ENCODE results near the gene GALNT14. TPM values are rescaled to one million over a fixed set of nuclear protein-coding genes. Genes with fewer than 3 reads are reported as not detected.

GALNT14 gene
- total RNA-seq, 1 donor from 2014 or later: 0.33 TPM

DNA sequence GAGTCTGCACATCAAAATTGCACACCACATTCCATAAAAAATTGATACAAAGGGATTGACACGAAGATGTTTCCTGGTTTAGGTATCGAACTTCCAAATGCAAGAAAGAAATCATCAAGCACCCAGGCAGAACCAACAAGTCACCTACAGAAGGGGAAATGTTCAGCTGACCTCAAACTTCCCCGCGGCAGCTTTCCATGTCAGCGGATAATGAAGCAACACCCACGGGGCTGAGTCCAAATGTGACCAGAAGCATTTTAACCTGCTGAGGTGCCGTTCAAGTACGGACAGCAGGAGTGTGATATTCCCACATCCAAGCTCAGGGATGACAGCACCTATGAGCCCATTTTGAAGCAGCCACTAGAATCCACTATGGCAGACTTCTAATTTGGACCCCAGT, 124.9 kb downstream of the GALNT14 start:
- intact Hi-C loops (cut with micrococcal nuclease): no loop called here
- no peaks in the 10 kb centered on the region for H3K4me1 Mint-ChIP-seq
- H3K27ac Mint-ChIP-seq: no peak overlapping the region
- H3K9me3 Mint-ChIP-seq: no peaks in the 10 kb centered on the region
- H3K36me3 Mint-ChIP-seq (ENCODE audit: low read depth): no peaks in the 10 kb centered on the region
- no peak overlapping the region for H3K4me3 Mint-ChIP-seq
- no peak for DNase-seq
- H3K27me3 Mint-ChIP-seq: peaks cover 3% of the 10 kb centered on the region

DNA sequence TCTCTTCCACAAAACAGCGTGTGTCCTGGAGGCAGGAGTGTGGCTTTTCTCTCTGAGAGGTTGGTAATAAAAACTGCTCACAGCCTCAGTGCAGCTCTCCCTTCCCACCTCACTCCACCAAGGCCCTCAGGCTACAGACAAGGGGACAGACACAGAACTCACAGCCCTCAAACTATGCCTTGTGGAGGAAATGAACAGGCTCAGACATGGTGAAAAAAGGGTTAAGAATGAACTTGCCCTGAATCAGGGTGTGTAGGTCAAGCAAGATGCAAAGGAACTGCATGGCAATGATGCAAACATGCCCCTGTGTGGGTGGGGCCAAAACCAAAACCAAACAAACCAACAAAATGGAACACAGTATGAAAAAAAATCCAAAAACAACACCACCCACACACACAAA, 125.8 kb downstream of the GALNT14 start:
- no peaks in the 10 kb centered on the region for H3K4me1 Mint-ChIP-seq
- no peak for DNase-seq
- H3K27me3 Mint-ChIP-seq: peaks cover 3% of the 10 kb centered on the region
- no peak overlapping the region for H3K4me3 Mint-ChIP-seq
- intact Hi-C loops (cut with micrococcal nuclease): no loop called here
- H3K36me3 Mint-ChIP-seq (ENCODE audit: low read depth): no peaks in the 10 kb centered on the region
- no peaks in the 10 kb centered on the region for H3K9me3 Mint-ChIP-seq
- H3K27ac Mint-ChIP-seq: no peak overlapping the region

DNA sequence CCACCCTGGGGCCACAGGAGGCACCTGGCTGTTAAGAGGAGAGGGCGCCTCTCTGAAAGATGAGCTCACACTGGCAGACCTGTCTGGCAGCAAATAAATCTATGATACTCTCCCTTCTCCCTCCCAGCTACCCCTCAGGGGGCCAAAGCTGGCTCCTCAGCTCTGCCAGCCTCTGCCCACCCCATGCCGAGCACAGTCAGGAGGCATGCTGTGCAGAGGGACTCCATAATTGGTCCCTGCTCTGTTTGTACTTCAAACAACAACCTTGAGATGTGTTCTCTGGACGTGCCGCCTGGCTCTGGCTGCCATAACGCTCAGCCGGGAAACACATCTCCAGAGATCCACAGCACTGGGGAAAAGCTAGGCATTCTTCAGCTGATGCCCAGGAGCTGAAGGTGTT, 126.7 kb downstream of the GALNT14 start:
- H3K4me1 Mint-ChIP-seq: no peaks in the 10 kb centered on the region
- H3K36me3 Mint-ChIP-seq (ENCODE audit: low read depth): no peaks in the 10 kb centered on the region
- no peak for DNase-seq
- H3K9me3 Mint-ChIP-seq: no peaks in the 10 kb centered on the region
- H3K27me3 Mint-ChIP-seq: peaks cover 3% of the 10 kb centered on the region
- intact Hi-C loops (cut with micrococcal nuclease): no loop called here
- no peak overlapping the region for H3K4me3 Mint-ChIP-seq
- H3K27ac Mint-ChIP-seq: no peak overlapping the region

DNA sequence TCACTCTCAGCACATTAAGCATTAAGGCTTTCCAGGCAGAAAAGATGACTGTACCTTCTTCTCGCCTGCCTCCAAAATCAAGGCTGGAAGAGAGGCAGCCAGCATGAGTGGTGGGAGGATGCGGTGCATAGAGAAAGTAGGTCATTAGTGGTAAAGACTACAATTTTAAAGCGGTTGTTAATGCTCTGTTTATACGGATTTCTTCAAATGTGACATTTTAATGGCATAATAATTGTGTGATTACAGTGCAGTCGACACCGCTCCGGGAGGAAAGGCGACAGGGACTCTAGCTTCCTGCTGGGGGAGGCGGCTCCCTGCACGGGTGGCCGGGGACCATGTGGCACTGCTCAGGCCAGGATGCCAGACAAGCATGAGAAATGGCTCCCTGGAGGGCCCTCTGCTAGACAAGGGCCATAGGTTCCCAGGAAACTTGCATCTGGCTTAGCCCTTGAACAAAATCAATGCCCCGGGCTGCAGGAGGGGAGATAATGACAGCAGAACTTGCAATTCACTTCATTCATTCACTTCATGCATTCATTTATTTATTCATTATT, 129.6 kb downstream of the GALNT14 start:
- H3K9me3 Mint-ChIP-seq: no peaks in the 10 kb centered on the region
- no peak overlapping the region for H3K4me3 Mint-ChIP-seq
- H3K27me3 Mint-ChIP-seq: peaks cover 7% of the 10 kb centered on the region
- no peak overlapping the region for H3K27ac Mint-ChIP-seq
- H3K4me1 Mint-ChIP-seq: no peaks in the 10 kb centered on the region
- intact Hi-C loops (cut with micrococcal nuclease): no loop called here
- H3K36me3 Mint-ChIP-seq (ENCODE audit: low read depth): no peaks in the 10 kb centered on the region
- DNase-seq: no peak

DNA sequence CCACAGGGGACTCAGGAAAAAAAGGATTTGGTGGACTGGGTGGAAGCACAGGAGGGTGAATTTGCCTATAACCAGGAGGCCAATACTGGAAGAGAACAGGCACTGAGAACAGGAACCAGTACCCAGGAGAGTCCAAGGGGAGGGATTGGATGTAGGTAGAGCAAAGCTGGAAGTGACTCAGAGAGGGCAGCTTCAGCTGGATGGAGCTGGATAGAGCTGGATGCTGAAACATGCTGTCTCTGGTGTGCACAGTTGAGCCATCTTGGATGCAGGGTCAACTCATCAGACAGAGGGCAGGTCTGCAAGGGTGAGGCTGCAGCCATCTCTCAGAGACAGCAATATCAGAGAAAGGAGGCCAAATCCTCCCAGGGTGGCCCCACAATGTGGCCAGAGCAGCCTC, 134.0 kb downstream of the GALNT14 start:
- H3K4me1 Mint-ChIP-seq: no peaks in the 10 kb centered on the region
- peaks cover 3% of the 10 kb centered on the region for H3K27me3 Mint-ChIP-seq
- no peak overlapping the region for H3K4me3 Mint-ChIP-seq
- no peak overlapping the region for H3K27ac Mint-ChIP-seq
- intact Hi-C loops (cut with micrococcal nuclease): no loop called here
- no peaks in the 10 kb centered on the region for H3K9me3 Mint-ChIP-seq
- H3K36me3 Mint-ChIP-seq (ENCODE audit: low read depth): no peaks in the 10 kb centered on the region
- no peak for DNase-seq

DNA sequence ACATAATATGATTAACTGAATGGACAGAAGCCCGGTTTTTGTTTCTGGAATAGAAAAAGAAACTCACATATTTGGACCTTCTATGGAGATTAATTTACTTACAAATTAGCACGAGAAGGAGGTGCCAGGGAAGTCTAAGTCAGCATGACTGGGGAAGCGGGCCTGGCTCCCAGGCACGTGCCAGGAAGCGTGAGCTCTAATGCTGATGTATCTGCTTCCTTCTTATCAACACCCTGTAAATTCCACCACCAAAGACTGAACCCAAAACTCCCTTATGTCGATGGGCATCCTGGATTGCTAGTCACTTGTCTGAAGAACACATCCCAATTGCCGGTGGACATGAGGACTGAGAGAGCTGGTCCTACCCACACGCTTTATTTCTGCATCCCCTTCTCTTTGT, 134.5 kb downstream of the GALNT14 start:
- DNase-seq: no peak
- no peaks in the 10 kb centered on the region for H3K36me3 Mint-ChIP-seq (ENCODE audit: low read depth)
- H3K4me3 Mint-ChIP-seq: no peak overlapping the region
- no peaks in the 10 kb centered on the region for H3K9me3 Mint-ChIP-seq
- no peaks in the 10 kb centered on the region for H3K4me1 Mint-ChIP-seq
- peaks cover 3% of the 10 kb centered on the region for H3K27me3 Mint-ChIP-seq
- no peak overlapping the region for H3K27ac Mint-ChIP-seq
- intact Hi-C loops (cut with micrococcal nuclease): no loop called here

DNA sequence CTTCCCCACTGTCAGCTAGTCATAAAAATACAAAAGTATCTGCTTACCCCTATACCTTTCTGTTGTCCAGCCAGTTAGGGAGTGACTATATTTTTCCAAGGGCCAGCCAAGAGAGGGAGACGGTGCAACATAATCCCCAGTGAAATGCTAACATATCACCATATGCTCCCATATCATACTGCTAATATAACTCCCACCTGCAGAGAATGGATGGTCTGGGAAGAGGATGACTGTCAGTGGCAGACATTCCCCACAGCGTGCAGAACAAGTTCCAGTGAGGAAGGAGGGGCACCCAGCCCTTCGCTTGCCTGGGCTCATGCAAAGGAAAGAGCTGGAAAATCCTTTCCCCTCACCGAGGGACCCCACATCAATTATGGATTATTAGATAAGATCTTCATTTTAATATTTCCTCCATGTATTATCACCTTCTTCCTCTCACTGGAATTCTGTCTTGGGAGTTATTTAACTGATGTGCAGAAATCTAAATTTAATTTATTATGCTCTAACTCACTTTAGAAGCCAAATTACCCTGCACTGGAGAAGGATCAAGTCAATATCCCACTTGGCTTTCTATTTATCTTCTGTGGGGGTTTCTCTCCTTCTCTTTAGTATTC, 135.6 kb downstream of the GALNT14 start:
- Mint-ChIP-seq H3K4me1 (no peaks in the 10 kb centered on the region), H3K27me3 (peaks cover 3% of the 10 kb centered on the region), H3K27ac (no peak overlapping the region), H3K9me3 (no peaks in the 10 kb centered on the region), H3K4me3 (no peak overlapping the region), H3K36me3 (ENCODE audit: low read depth) (no peaks in the 10 kb centered on the region)
- intact Hi-C loops (cut with micrococcal nuclease): no loop called here
- DNase-seq: no peak

DNA sequence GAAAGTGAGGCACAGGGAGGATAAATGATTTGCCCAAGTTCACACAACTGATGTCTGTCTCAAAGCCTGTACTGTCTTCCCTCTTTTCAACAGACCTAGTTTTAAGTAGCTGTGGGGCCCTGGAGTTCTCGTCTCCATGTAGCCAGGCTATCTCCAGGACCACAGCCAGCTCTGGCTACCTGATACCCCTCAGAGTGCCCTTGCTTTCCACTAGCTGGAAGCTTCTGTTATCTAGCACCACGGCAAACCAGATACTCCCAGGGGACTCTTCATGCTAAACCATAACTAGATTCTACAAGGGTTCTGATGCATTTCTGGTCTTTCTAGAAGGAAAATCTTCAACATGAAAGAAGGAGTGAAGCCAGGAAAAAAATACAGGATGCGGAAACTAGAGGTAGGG, 137.3 kb downstream of the GALNT14 start:
- Mint-ChIP-seq H3K36me3 (ENCODE audit: low read depth) (no peaks in the 10 kb centered on the region), H3K27ac (no peak overlapping the region), H3K9me3 (no peaks in the 10 kb centered on the region), H3K27me3 (peaks cover 3% of the 10 kb centered on the region), H3K4me3 (no peak overlapping the region), H3K4me1 (no peaks in the 10 kb centered on the region)
- intact Hi-C loops (cut with micrococcal nuclease): no loop called here
- no peak for DNase-seq

DNA sequence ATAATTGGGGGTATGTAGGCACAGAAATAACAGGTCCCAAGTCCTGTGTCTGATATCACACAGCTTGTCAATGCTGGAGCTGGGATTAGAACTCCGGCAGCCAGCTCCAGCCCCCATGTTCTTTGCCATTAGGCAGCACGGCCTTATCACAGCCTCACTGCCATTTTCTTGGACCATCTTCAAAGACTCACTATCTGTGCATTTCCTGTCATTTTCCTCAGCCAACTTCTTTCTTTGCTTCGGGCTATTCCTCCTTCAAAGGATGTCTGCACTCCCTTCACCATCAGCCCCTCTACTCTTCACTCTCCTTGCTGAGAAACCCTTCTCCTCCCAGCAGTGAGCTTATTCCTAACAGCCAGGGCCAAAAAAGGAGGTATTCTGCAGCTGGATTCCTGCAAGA, 139.6 kb downstream of the GALNT14 start:
- no peaks in the 10 kb centered on the region for H3K9me3 Mint-ChIP-seq
- H3K4me1 Mint-ChIP-seq: no peaks in the 10 kb centered on the region
- no peak for DNase-seq
- H3K36me3 Mint-ChIP-seq (ENCODE audit: low read depth): no peaks in the 10 kb centered on the region
- no peak overlapping the region for H3K27ac Mint-ChIP-seq
- H3K27me3 Mint-ChIP-seq: peaks cover 1% of the 10 kb centered on the region
- no peak overlapping the region for H3K4me3 Mint-ChIP-seq
- intact Hi-C loops (cut with micrococcal nuclease): no loop called here

DNA sequence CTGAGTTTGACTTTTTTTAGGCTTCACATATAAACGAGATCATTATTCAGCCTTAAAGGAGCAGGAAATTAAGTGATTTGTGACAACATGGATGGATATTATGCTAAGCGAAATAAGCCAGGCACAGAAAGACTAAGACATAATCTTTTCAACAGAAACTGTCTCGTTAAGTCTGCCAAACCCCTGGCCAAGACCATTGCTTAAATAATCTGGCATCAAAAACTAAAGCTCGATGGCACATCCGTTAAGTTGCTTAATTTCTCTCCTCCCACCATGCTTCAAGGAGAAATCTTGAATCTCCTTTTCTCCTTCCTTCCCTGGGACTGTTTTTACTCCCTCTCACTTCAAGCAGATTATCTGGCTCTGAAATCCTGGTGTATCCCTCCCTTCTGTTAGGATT, 140.3 kb downstream of the GALNT14 start:
- H3K36me3 Mint-ChIP-seq (ENCODE audit: low read depth): no peaks in the 10 kb centered on the region
- H3K4me3 Mint-ChIP-seq: no peak overlapping the region
- no peak for DNase-seq
- intact Hi-C loops (cut with micrococcal nuclease): no loop called here
- H3K4me1 Mint-ChIP-seq: no peaks in the 10 kb centered on the region
- H3K9me3 Mint-ChIP-seq: no peaks in the 10 kb centered on the region
- H3K27me3 Mint-ChIP-seq: peaks cover 1% of the 10 kb centered on the region
- H3K27ac Mint-ChIP-seq: no peak overlapping the region

DNA sequence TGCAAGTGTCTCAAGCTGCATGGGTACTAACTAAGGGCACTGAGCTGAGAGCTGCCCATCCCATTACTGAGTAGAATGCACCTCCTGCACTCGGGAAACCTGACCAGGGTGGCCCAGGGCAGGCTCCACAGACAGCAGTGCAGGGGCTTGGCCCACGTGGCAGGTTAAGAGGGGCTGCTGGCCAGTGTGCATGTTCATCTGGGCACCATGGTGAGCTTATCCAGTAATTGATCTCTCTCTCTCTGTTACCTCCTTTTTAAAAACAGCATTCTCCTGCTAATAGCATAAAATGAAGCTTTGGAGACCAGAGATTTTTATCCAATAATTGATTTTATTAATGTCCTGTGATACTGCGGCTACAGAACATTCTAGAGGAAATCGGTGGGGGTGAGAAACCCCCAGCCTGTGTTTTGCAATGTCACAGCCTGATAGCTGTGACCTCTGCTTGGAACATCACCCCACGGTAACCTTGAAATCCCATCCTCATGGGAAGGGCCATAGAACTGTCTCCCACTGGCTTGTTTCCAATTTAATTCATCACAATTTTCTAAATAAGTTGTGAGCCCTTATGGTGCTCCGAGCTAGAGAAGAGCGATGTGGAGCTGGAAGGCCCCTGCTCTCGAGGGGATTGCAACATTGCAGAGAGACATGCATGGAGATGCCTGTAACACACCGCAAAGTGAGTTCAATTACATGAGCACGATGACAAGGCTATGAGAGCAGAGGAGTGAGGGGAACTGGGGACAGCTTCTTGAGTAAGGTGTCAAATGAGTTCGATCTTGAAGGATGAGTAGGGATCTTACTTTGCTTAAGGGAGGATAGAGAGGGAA, 143.8 kb downstream of the GALNT14 start:
- Mint-ChIP-seq H3K9me3 (no peaks in the 10 kb centered on the region), H3K27me3 (peaks cover 1% of the 10 kb centered on the region), H3K4me1 (no peaks in the 10 kb centered on the region), H3K27ac (no peak overlapping the region), H3K4me3 (no peak overlapping the region), H3K36me3 (ENCODE audit: low read depth) (no peaks in the 10 kb centered on the region)
- intact Hi-C loops (cut with micrococcal nuclease): no loop called here
- no peak for DNase-seq

DNA sequence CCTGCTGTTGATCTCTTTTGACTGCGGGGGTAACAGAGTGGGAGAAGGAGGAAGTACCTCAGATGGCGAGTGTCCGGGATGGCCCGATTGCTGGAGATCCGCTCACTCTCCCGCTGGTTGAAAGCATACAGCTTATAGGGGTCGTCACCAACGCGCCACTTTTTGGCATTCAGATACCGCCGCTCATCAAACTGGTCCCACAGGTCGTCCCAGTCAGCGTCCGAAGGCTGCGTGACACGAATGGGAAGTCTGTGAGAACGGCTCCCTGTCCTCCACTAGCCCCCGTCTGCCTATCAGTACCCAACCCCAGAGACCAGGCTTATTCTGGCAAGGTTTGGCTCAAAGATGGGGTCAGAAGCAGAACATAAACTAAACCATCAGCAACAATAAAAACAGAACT, 145.5 kb downstream of the GALNT14 start:
- no peaks in the 10 kb centered on the region for H3K4me1 Mint-ChIP-seq
- intact Hi-C loops (cut with micrococcal nuclease): no loop called here
- H3K4me3 Mint-ChIP-seq: no peak overlapping the region
- no peaks in the 10 kb centered on the region for H3K36me3 Mint-ChIP-seq (ENCODE audit: low read depth)
- DNase-seq: no peak
- H3K27me3 Mint-ChIP-seq: peaks cover 1% of the 10 kb centered on the region
- H3K9me3 Mint-ChIP-seq: no peaks in the 10 kb centered on the region
- no peak overlapping the region for H3K27ac Mint-ChIP-seq

DNA sequence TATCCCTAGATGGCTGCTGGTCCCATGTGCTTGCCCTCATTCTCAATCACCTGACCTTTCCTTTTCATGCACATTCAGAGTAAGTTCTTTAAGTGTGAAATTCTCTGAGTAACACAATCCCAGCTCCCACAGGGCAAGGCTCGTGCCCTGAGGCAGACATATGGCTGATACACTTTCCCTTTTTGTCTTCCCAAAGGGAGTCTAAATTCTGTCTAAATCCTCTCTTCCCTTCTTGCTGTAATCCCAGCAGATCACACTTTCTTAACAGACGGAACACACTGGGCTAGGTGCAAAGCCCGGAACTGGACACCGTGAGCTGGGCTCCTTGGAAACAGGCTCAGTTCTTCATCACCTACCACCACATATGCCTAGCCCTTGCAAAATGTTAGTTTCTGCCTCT, 147.6 kb downstream of the GALNT14 start:
- Mint-ChIP-seq H3K36me3 (ENCODE audit: low read depth) (no peaks in the 10 kb centered on the region), H3K9me3 (no peaks in the 10 kb centered on the region), H3K4me3 (no peak overlapping the region), H3K27ac (no peak overlapping the region), H3K27me3 (peaks cover 1% of the 10 kb centered on the region), H3K4me1 (no peaks in the 10 kb centered on the region)
- intact Hi-C loops (cut with micrococcal nuclease): no loop called here
- DNase-seq: no peak

DNA sequence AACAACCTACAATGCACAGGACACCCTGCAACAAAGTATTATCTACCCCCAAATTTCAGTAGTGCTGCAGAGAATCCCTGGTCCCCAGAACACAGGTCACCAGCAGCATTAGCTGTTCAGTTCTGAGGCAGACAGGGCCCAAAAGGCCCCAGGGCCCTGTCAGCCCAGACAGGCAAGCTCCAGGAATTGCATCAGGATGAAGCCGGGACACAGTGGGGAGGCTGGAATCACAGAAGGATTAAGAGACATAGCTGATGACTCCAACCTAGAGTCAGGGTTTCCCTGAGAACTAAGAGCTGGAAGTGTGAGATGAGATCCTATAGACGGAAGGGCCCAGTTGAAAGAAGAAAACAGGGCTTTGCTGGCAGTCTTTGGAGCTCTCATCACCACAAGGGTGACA, 148.1 kb downstream of the GALNT14 start:
- intact Hi-C loops (cut with micrococcal nuclease): no loop called here
- no peak for DNase-seq
- Mint-ChIP-seq H3K4me3 (no peak overlapping the region), H3K27me3 (peaks cover 1% of the 10 kb centered on the region), H3K27ac (no peak overlapping the region), H3K9me3 (no peaks in the 10 kb centered on the region), H3K4me1 (no peaks in the 10 kb centered on the region), H3K36me3 (ENCODE audit: low read depth) (no peaks in the 10 kb centered on the region)

Data from activated CD4-positive, alpha-beta T cell treated with anti-CD3 and anti-CD28 coated beads, Interleukin-2, amount 10 ng/mL, durations not matched to agents 24 days and 14 days (primary cell).